ENCODE results near the gene TCF7L2.

The TCF7L2 gene

DNA sequence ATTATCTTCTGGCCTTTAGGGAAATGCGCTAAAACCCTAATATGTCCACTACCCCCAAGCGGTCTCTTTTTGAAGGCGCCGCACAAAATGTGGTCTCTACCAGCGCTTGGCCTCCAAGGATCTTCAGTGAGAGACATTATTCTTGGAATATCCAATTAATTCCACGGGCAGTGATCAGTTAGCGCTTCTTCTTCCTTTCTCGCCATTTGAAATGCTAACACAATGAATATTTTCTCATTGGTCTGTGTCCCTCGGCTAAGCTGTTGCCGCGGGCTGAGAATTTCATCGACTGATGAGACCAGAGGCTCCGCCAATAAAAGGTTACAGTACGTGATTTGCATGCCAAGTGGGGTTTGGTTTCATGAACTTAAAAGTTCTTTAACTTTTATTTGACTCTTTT is 169.8 kb downstream of the TCF7L2 start:
- Mint-ChIP-seq H3K9me3 (no peaks in the 10 kb centered on the region), H3K27me3 (peaks cover 32% of the 10 kb centered on the region), H3K36me3 (ENCODE audit: insufficient read depth) (peaks cover 1% of the 10 kb centered on the region), H3K27ac (ENCODE audit: low read depth) (no peak overlapping the region), H3K4me1 (no peaks in the 10 kb centered on the region), H3K4me3 (no peak overlapping the region)
- ATAC-seq (replicated peaks; ENCODE audit: extremely low read depth, poor library complexity, severe bottlenecking) (no peak), DNase-seq (ENCODE audit: low spot score in 2 of 2) (no peak)

GRCh38 chr10:113121153-113121552 is 171.1 kb downstream of the TCF7L2 start:
- Mint-ChIP-seq H3K36me3 (ENCODE audit: insufficient read depth) (peaks cover 1% of the 10 kb centered on the region), H3K27ac (ENCODE audit: low read depth) (no peak overlapping the region), H3K4me3 (no peak overlapping the region), H3K9me3 (no peaks in the 10 kb centered on the region), H3K4me1 (peaks cover 2% of the 10 kb centered on the region), H3K27me3 (peaks cover 45% of the 10 kb centered on the region)
- ATAC-seq (replicated peaks; ENCODE audit: extremely low read depth, poor library complexity, severe bottlenecking) (no peak), DNase-seq (ENCODE audit: low spot score in 2 of 2) (no peak)

- Mint-ChIP-seq H3K4me1 (peaks cover 6% of the 10 kb centered on the region), H3K4me3 (no peak overlapping the region), H3K9me3 (no peaks in the 10 kb centered on the region), H3K27ac (ENCODE audit: low read depth) (no peak overlapping the region), H3K27me3 (peaks cover 57% of the 10 kb centered on the region), H3K36me3 (ENCODE audit: insufficient read depth) (peaks cover 1% of the 10 kb centered on the region)
- ATAC-seq (replicated peaks; ENCODE audit: extremely low read depth, poor library complexity, severe bottlenecking) (no peak), DNase-seq (ENCODE audit: low spot score in 2 of 2) (no peak)
Measured at GRCh38 chr10:113122947-113123346, 172.9 kb downstream of the TCF7L2 start.

- no peak for ATAC-seq (replicated peaks; ENCODE audit: extremely low read depth, poor library complexity, severe bottlenecking)
- H3K4me3 Mint-ChIP-seq, result no peak overlapping the region
- no peak overlapping the region for H3K27ac Mint-ChIP-seq (ENCODE audit: low read depth)
- no peak for DNase-seq (ENCODE audit: low spot score in 2 of 2)
- peaks cover 6% of the 10 kb centered on the region for H3K4me1 Mint-ChIP-seq
- H3K36me3 Mint-ChIP-seq (ENCODE audit: insufficient read depth), result peaks cover 1% of the 10 kb centered on the region
- no peaks in the 10 kb centered on the region for H3K9me3 Mint-ChIP-seq
- H3K27me3 Mint-ChIP-seq, result peaks cover 66% of the 10 kb centered on the region
Measured at GRCh38 chr10:113124724-113125123, 174.7 kb downstream of the TCF7L2 start.

DNA sequence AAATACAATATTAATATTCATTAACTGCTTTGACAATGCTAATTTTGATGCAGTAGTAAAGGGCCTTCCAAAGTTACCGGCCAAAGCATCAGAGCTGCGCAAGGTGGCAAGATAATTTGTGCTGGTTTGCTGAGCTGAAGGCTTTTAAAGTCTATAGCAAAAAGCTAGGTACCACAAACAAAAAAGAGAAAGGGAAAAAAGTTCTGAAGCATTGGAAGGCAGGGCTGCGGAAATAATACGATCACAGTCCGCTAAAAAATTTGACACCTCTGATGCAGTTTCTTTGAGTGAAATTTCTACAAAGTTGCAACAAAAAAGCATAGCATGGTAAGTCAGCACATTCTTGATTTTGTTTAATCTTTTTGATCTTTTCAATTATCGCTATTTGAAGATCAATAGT is 175.6 kb downstream of the TCF7L2 start:
- ATAC-seq (replicated peaks; ENCODE audit: extremely low read depth, poor library complexity, severe bottlenecking) (no peak), DNase-seq (ENCODE audit: low spot score in 2 of 2) (no peak)
- H3K36me3 Mint-ChIP-seq (ENCODE audit: insufficient read depth), result peaks cover 1% of the 10 kb centered on the region
- H3K9me3 Mint-ChIP-seq, result no peaks in the 10 kb centered on the region
- H3K4me3 Mint-ChIP-seq, result no peak overlapping the region
- H3K4me1 Mint-ChIP-seq, result peaks cover 6% of the 10 kb centered on the region
- H3K27ac Mint-ChIP-seq (ENCODE audit: low read depth), result no peak overlapping the region
- H3K27me3 Mint-ChIP-seq, result peaks cover 66% of the 10 kb centered on the region

DNA sequence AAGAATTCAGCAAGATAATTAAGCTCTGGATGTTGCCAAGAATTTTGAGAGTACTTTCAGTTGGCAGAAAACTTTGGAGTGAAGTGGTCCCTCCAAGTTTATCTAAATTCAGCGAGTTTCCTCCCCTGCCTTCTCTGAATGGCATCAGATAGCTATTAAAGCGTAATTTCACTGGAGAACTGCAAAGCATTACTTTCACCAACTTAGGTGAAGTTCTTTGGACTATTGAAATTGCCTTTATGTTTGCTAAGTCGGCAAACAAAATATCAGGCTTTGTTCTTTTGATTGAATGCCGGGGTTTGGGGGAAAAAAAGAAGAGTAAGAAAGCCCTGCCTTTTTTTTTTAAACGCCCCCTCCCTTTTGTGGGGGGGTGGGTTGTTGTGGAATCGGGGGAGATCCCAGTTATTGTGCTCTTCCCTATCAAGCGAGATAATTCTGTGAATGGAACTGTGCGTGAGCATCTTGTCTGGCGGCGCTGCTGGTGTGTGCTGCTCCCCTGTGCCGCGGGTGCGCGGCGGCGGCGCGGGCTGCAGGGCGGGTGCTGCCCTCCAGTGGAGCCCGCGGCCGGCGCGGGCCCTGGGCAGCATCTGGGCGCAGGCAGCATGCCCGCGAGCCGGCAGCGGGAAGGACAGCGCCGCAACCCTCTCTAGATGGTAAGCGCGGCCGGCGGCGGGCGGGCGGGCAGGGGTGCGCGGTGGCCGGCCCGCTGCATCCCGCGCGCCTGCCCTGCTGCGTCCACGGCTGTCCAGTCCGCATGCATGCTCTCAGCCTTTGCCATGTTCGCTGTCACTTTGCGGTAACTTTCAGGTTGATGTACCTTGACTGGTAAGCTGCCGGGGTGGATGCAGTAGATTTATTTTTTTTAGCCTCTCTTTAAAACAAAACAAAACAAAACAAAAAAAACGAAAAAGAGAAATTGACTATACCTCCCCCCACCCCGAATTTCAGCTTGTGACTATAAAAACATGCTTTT is 176.5 kb downstream of the TCF7L2 start:
- H3K4me1 Mint-ChIP-seq, result peaks cover 6% of the 10 kb centered on the region
- no peak overlapping the region for H3K27ac Mint-ChIP-seq (ENCODE audit: low read depth)

DNA sequence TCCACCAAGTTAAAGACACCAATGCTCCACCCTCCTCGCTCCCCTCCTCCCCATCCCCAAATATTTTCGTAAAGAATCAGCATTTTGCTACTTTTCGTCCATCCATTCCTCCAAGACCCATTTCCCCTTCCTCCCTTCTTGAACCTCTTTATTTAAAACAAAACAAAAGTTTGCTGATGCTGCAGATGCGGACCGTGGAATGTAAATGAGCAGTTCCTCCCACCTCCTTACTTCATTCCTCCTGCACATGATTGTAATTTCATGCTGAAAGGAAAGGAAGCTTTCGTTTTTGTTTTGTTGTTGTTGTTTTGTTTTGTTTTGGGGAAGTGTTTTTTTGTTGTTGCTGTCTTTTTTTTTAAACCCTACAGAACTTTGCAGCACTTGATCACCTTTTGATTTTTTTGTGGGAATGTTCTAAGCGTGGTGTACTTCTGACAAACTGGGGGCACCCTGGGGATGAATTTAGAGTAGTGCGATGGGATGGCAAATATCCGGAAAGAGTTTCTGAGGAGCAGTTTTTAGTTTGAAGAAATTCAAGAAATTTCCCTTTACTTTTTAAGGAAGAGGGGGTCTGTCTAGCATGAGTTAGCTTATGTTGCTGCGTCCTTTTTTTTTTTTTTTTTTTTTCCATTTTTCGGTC is 177.3 kb downstream of the TCF7L2 start:
- Mint-ChIP-seq H3K27me3 (peaks cover 66% of the 10 kb centered on the region), H3K27ac (ENCODE audit: low read depth) (no peak overlapping the region), H3K4me1 (peaks cover 6% of the 10 kb centered on the region), H3K9me3 (no peaks in the 10 kb centered on the region), H3K4me3 (no peak overlapping the region), H3K36me3 (ENCODE audit: insufficient read depth) (peaks cover 1% of the 10 kb centered on the region)
- ATAC-seq (replicated peaks; ENCODE audit: extremely low read depth, poor library complexity, severe bottlenecking) (no peak), DNase-seq (ENCODE audit: low spot score in 2 of 2) (no peak)

More for the DNA sequence above, 176.5 kb downstream of the TCF7L2 start:
- Mint-ChIP-seq H3K27me3 (peaks cover 66% of the 10 kb centered on the region), H3K9me3 (no peaks in the 10 kb centered on the region), H3K36me3 (ENCODE audit: insufficient read depth) (peaks cover 1% of the 10 kb centered on the region), H3K4me3 (no peak overlapping the region)
- ATAC-seq (replicated peaks; ENCODE audit: extremely low read depth, poor library complexity, severe bottlenecking) (peak; percentile 95), DNase-seq (ENCODE audit: low spot score in 2 of 2) (no peak)

GRCh38 chr10:113127901-113128283 is 177.8 kb downstream of the TCF7L2 start:
- H3K36me3 Mint-ChIP-seq (ENCODE audit: insufficient read depth), result no peaks in the 10 kb centered on the region
- peaks cover 6% of the 10 kb centered on the region for H3K4me1 Mint-ChIP-seq
- DNase-seq (ENCODE audit: low spot score in 2 of 2) (no peak), ATAC-seq (replicated peaks; ENCODE audit: extremely low read depth, poor library complexity, severe bottlenecking) (no peak)
- peaks cover 62% of the 10 kb centered on the region for H3K27me3 Mint-ChIP-seq
- H3K4me3 Mint-ChIP-seq, result no peak overlapping the region
- no peaks in the 10 kb centered on the region for H3K9me3 Mint-ChIP-seq
- no peak overlapping the region for H3K27ac Mint-ChIP-seq (ENCODE audit: low read depth)

DNA sequence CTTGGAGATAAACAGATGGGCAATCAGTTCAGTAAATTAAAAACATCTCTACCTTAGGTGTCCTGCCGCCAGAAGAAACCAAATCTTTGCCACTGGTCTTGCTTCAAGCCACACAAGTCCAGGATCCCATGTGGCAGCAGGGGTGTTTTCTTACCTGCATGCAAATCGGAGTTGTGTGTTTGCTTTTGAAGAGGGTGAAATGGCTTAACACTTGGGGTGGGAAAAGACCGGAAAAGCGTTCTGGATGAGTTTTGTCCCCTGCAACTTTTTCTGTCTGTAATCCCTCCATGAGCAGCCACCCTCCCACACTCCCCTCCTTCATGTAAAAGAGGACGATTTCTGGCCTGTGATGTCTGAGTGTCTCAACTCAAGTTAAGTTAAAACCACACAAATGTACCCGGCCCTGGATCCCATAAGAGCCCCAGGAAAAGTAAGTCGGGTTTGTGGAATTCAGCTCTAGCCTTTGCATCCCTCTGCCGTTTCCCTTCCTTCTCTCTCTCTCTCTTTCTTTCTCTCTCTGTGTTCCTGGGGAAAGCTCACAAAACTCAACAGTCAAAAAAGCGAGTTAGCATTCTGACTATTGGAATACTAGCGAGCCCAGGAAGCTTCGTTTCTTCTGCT is 178.5 kb downstream of the TCF7L2 start:
- peaks cover 6% of the 10 kb centered on the region for H3K4me1 Mint-ChIP-seq
- H3K36me3 Mint-ChIP-seq (ENCODE audit: insufficient read depth), result no peaks in the 10 kb centered on the region
- H3K27ac Mint-ChIP-seq (ENCODE audit: low read depth), result no peak overlapping the region
- H3K9me3 Mint-ChIP-seq, result no peaks in the 10 kb centered on the region
- H3K27me3 Mint-ChIP-seq, result peaks cover 55% of the 10 kb centered on the region
- ATAC-seq (replicated peaks; ENCODE audit: extremely low read depth, poor library complexity, severe bottlenecking) (no peak), DNase-seq (ENCODE audit: low spot score in 2 of 2) (no peak)
- no peak overlapping the region for H3K4me3 Mint-ChIP-seq

- DNase-seq (ENCODE audit: low spot score in 2 of 2) (no peak), ATAC-seq (replicated peaks; ENCODE audit: extremely low read depth, poor library complexity, severe bottlenecking) (no peak)
- no peaks in the 10 kb centered on the region for H3K9me3 Mint-ChIP-seq
- no peak overlapping the region for H3K4me3 Mint-ChIP-seq
- H3K4me1 Mint-ChIP-seq, result peaks cover 6% of the 10 kb centered on the region
- H3K36me3 Mint-ChIP-seq (ENCODE audit: insufficient read depth), result no peaks in the 10 kb centered on the region
- peaks cover 50% of the 10 kb centered on the region for H3K27me3 Mint-ChIP-seq
- no peak overlapping the region for H3K27ac Mint-ChIP-seq (ENCODE audit: low read depth)
Measured at GRCh38 chr10:113129117-113129516, 179.1 kb downstream of the TCF7L2 start.

DNA sequence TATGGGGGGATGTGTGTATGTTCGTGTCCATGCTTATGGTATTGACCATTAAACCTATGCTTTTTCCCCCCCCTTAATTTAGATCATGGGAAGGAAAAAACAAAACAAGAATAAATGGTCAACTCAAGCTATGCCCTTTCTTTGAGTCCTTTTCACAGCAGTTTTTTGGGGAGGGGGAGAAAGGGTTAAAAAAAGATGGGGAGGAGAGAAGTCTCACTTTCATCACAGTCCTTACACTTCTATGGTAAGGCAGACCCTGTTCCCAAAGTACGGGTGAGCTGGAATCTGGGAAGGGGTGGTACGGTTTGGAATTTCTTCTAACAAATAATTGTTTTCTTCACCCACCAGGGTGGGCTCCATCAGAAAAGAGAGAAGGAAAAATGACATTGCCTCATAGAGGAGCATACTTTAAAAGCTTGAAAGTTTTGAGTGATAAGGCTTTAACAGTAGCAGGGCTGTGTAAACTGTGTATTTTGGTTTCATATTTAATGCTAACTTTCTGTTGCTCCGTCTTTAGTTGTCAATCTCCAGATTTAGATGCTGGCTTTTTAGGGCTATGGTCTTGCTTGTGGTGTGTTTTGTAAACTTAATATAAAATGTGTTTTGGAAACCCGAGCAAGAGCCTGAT is 180.1 kb downstream of the TCF7L2 start:
- no peak for DNase-seq (ENCODE audit: low spot score in 2 of 2)
- no peak for ATAC-seq (replicated peaks; ENCODE audit: extremely low read depth, poor library complexity, severe bottlenecking)
- Mint-ChIP-seq H3K27ac (ENCODE audit: low read depth) (no peak overlapping the region), H3K27me3 (peaks cover 40% of the 10 kb centered on the region), H3K4me3 (no peak overlapping the region), H3K4me1 (peaks cover 6% of the 10 kb centered on the region), H3K36me3 (ENCODE audit: insufficient read depth) (no peaks in the 10 kb centered on the region), H3K9me3 (no peaks in the 10 kb centered on the region)

GRCh38 chr10:113131613-113132261 is 181.7 kb downstream of the TCF7L2 start:
- no peak overlapping the region for H3K4me3 Mint-ChIP-seq
- DNase-seq (ENCODE audit: low spot score in 2 of 2) (no peak), ATAC-seq (replicated peaks; ENCODE audit: extremely low read depth, poor library complexity, severe bottlenecking) (no peak)
- peaks cover 26% of the 10 kb centered on the region for H3K27me3 Mint-ChIP-seq
- no peaks in the 10 kb centered on the region for H3K36me3 Mint-ChIP-seq (ENCODE audit: insufficient read depth)
- no peak overlapping the region for H3K27ac Mint-ChIP-seq (ENCODE audit: low read depth)
- H3K9me3 Mint-ChIP-seq, result no peaks in the 10 kb centered on the region
- H3K4me1 Mint-ChIP-seq, result no peaks in the 10 kb centered on the region
